Testis (tissue), 3 donors: Measurements from ENCODE around the gene KIF6. TPM values are rescaled to one million over a fixed set of nuclear protein-coding genes. Genes with fewer than 3 reads are reported as not detected.

Experiments used
- DNase-seq: peaks from one replicate; pipeline ENCODE4 v3.0.0-alpha.2; 2019
- H3K27ac ChIP-seq, 2 donors: fragments of 200-600 bp; sonication (generic); one replicate each; pipeline ENCODE4 v1.5.1; 2019
- H3K27me3 ChIP-seq: fragments of 200-600 bp; sonication (generic); one replicate; pipeline ENCODE4 v1.5.1; 2019
- H3K36me3 ChIP-seq: fragments of 200-600 bp; sonication (generic); one replicate; pipeline ENCODE4 v1.5.1; 2017; ENCODE audit warnings: low read depth; ENCODE audit errors: missing control alignments
- H3K4me1 ChIP-seq: fragments of 200-600 bp; sonication (generic); one replicate; pipeline ENCODE4 v1.5.1; 2019
- H3K4me3 ChIP-seq, 2 donors: fragments of 200-600 bp; sonication (generic); one replicate each; pipeline ENCODE4 v1.5.1; 2017 to 2019
- H3K9me3 ChIP-seq: fragments of 200-600 bp; sonication (generic); one replicate; pipeline ENCODE4 v1.5.1; 2017
- POLR2A ChIP-seq: fragments of 450-650 bp; IDR thresholded peaks from one replicate; pipeline ENCODE4 v1.6.1; 2017; ENCODE audit warnings: antibody characterized with exemption, mild to moderate bottlenecking, moderate library complexity
- WGBS, 2 donors: methylation state at CpG; one replicate each; pipeline ENCODE4 v1.1.5; 2018; 5-methylcytosine and 5-hydroxymethylcytosine counted together
- intact Hi-C: fragments of 100-400 bp; cut with DNase I; formaldehyde crosslinking; loops from one replicate; pipeline ENCODE4 v1.15.1; 2023; ENCODE audit warnings: low total_unique reads
- polyA plus RNA-seq: library from polyadenylated mRNA; stranded (reverse); fragments of 350-450 nt; fragmentation: Illumina TruSeq; extraction: RNeasy Lipid Tissue Mini Kit (QIAGEN cat#74804); gene quantifications from one replicate; pipeline ENCODE4 v1.2.3, GENCODE V29; 2014; ENCODE audit warnings: low read depth, low replicate concordance; ENCODE audit not compliant: insufficient read depth
- total RNA-seq, 2 donors: library from RNA; depleted of rRNA; stranded (reverse); fragments of >200 nt; gene quantifications; one replicate each; pipeline ENCODE4 v1.2.3, GENCODE V29; 2016
- TF ChIP-seq, protein P1 (sequence below), 3 experiments: fragments of 450-650 bp in 2 of 3; fragments of 200-600 bp in 1 of 3; sonication (generic) in 1 of 3; IDR thresholded peaks; one replicate each; pipeline ENCODE4 v1.5.1; 2016 to 2019; ENCODE audit warnings: antibody characterized with exemption in 3 of 3, mild to moderate bottlenecking in 2 of 3, moderate library complexity in 1 of 3

KIF6 gene
- total and polyA plus RNA-seq, 3 donors from 2014 or later: 4.2 to 12.0 (median 6.3) TPM

DNA sequence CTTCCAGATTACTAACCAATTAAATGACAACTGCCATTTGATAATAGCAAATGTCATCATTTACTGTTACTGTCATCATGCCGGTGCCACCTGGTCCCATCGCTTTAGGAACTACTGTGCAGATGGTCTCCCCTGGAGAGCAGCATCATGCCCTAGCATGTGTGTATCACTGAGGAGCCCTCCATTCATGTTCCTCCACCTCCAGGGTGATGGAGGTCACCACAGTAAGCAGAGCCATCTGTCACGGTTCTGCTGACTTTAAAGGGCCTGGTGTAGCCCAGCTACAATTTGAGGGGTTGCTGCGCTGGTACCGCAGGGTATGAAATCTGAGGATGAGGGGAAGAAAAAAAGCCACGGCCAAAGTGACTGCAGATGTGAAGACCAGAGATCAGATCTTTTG, 283.9 kb downstream of the KIF6 start:
- Histone ChIP-seq H3K36me3 (no peaks in the 10 kb centered on the region), H3K4me1 (no peaks in the 10 kb centered on the region), H3K27ac (no peak overlapping the region), H3K27me3 (no peaks in the 10 kb centered on the region), H3K4me3 (no peak overlapping the region), H3K9me3 (no peaks in the 10 kb centered on the region)
- TF ChIP-seq, protein P1, sequence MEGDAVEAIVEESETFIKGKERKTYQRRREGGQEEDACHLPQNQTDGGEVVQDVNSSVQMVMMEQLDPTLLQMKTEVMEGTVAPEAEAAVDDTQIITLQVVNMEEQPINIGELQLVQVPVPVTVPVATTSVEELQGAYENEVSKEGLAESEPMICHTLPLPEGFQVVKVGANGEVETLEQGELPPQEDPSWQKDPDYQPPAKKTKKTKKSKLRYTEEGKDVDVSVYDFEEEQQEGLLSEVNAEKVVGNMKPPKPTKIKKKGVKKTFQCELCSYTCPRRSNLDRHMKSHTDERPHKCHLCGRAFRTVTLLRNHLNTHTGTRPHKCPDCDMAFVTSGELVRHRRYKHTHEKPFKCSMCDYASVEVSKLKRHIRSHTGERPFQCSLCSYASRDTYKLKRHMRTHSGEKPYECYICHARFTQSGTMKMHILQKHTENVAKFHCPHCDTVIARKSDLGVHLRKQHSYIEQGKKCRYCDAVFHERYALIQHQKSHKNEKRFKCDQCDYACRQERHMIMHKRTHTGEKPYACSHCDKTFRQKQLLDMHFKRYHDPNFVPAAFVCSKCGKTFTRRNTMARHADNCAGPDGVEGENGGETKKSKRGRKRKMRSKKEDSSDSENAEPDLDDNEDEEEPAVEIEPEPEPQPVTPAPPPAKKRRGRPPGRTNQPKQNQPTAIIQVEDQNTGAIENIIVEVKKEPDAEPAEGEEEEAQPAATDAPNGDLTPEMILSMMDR (IDR thresholded peaks at IDR 0.05): no peak
- no peak for TF ChIP-seq POLR2A
- WGBS, 2 donors: 93 to 97% methylated on average over 5 to 6 of the region's 6 CpGs
- intact Hi-C loops: no loop called here
- no peak for DNase-seq

DNA sequence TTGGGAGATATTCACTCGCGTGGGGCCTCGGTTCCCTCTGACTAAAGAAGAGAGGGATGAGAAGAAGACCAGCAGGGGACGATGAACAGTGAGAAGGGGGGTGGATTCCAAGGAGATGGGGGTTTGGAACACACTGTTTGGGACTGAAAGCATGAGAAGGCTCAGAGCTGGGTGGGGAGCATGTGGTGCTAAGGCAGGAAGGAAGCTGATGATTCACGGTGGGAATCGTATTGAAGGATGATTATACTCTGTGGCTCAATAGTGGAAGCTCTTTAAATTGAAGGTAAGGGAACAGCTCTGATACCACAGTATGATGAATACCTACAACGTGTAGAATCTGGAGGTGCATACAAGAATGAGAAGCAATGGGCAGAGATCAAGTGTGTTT, 285.2 kb downstream of the KIF6 start:
- Histone ChIP-seq H3K9me3 (no peaks in the 10 kb centered on the region), H3K27ac (no peak overlapping the region), H3K27me3 (no peaks in the 10 kb centered on the region), H3K4me3 (no peak overlapping the region), H3K4me1 (no peaks in the 10 kb centered on the region), H3K36me3 (no peaks in the 10 kb centered on the region)
- no peak for TF ChIP-seq POLR2A
- TF ChIP-seq, protein P1 (IDR thresholded peaks at IDR 0.05): no peak
- DNase-seq: no peak
- intact Hi-C loops: no loop called here
- 82 to 86% methylated on average over 7 of the region's 7 CpGs for WGBS, 2 donors

DNA sequence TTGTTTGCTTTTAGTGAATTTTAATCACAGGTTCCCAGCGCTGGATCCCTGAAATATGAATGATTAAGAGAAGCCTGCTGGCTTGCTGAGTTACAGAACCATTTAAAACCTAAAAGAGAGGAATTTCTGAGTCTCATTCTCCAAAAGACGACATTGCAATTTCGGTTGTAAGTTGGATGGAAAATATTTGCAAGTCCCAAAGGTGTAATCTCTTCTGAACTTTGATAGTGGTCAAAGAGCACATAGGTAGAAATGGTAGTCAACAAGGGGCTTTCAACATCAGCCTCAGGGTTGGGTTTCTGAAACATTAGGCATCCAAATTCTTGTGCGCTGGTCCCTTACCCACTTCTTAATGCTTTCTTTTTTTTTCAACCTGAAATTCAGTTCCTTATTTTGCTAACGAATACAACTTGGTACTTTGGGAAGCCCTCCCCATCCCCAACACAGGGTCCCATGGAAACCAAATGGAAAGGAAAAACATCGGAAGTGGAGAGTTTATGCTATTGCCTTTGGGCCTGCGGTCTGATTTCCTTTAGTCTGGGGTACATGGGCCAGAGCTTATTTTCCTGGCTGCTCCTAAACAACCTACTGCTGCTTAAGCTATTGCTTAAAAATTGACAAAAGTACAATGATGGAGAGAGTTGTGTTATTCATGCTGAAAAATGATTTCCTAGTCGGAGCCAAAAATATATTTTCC, 285.7 kb downstream of the KIF6 start:
- Histone ChIP-seq H3K4me3 (no peak overlapping the region), H3K4me1 (no peaks in the 10 kb centered on the region), H3K27me3 (no peaks in the 10 kb centered on the region), H3K36me3 (no peaks in the 10 kb centered on the region), H3K27ac (no peak overlapping the region), H3K9me3 (no peaks in the 10 kb centered on the region)
- intact Hi-C loops: no loop called here
- WGBS, 2 donors: 89 to 91% methylated on average over 8 of the region's 8 CpGs
- no peak for DNase-seq
- TF ChIP-seq, protein P1 (IDR thresholded peaks at IDR 0.05): no peak
- TF ChIP-seq POLR2A: no peak

DNA sequence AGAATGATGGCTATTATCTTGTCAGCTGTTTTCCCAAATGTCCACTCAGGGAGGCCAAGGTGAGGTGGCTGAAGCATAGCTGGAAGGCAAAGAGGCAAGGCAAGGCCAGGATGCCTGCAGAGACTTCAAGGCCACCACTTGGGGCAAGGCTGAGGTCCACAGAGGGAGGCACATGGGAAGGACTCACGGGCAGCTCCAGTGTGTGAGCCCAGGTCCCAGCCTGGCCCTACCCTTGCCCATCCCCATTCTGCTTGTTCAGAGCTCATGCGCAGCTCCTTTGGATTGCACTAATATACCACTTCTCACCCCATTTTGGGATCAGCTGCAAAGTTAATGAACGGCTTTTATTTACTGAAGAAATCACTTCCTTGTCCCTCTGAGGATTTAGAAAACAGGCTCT, 291.6 kb downstream of the KIF6 start:
- no peaks in the 10 kb centered on the region for H3K4me1 ChIP-seq
- intact Hi-C loops: no loop called here
- DNase-seq: no peak
- no peaks in the 10 kb centered on the region for H3K9me3 ChIP-seq
- no peak for TF ChIP-seq POLR2A
- TF ChIP-seq, protein P1 (IDR thresholded peaks at IDR 0.05): no peak
- no peaks in the 10 kb centered on the region for H3K36me3 ChIP-seq
- no peaks in the 10 kb centered on the region for H3K27me3 ChIP-seq
- WGBS, 2 donors: 32 to 90% methylated on average over 3 of the region's 3 CpGs
- no peak overlapping the region for H3K27ac ChIP-seq
- no peak overlapping the region for H3K4me3 ChIP-seq
